Measurements from ENCODE around the gene SSR4. TPM values are rescaled to one million over a fixed set of nuclear protein-coding genes. Genes with fewer than 3 reads are reported as not detected.
A peak's percentile ranks its signal among the peaks of the same experiment; 100 is the strongest.

Gene SSR4
- polyA plus RNA-seq, 2 of the 4 experiments (the other 2 are of a cell fraction), result 212 to 352 TPM

DNA sequence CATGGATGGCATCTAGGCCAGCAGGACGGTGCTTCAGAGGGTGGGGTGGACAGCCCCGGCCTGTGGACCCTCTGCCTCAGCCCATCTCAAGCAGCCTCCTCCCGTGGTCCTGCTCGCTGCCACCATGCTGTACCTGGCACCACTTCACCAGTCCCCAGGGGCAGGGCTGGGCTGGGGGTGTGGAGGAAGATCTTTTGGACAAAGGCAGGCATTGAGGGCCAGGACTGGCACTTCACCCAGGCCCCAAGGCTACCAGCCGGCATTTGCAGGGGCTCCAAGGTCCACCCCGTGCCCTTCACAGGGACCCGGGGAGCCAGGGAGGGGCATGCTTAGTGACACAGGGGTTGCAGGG, 29.7 kb upstream of the SSR4 start:
- DNase-seq (ENCODE audit: low read depth in 1 of 2, low spot score in 1 of 2) (no peak), ATAC-seq (no peak), FAIRE-seq (no peak)
- H3K4me2 ChIP-seq, result peak overlapping the region; percentile 71; the same call in 2 of the 3 replicates
- 87% methylated on average over 3 of the region's 7 CpGs for WGBS (ENCODE audit: missing lambda C conversion rate)
- CTCF ChIA-PET, result interaction anchor here (1.1 to 4.9 kb wide), 16 partner anchors 8 to 804 kb away, joined by 3 to 46 read pairs (median 8); partner anchors contain the start of genes RENBP and SRPK3
- H3K4me1 ChIP-seq, result peaks cover 16% of the 10 kb centered on the region; the same call in 2 of the 3 replicates
- H3K9me3 ChIP-seq, result no peaks in the 10 kb centered on the region
- POLR2A ChIA-PET, result no interaction called here
- H3K4me3 ChIP-seq, result no peak overlapping the region
- TF ChIP-seq MAZ (IDR thresholded peaks at IDR 0.05; ENCODE audit: borderline replicate concordance, low read depth, low read length) (no peak), POLR2A (IDR thresholded peaks at IDR 0.05; ENCODE audit: low read length) (no peak), ZC3H11A (IDR thresholded peaks at IDR 0.05) (no peak), TFCP2L1 (CRISPR knock-in tag; IDR thresholded peaks at IDR 0.05) (no peak), EHF (CRISPR knock-in tag; IDR thresholded peaks at IDR 0.05) (no peak), EP300 (IDR thresholded peaks at IDR 0.05) (no peak), FOSB (CRISPR knock-in tag; IDR thresholded peaks at IDR 0.05) (no peak), SMC3 (IDR thresholded peaks at IDR 0.05) (no peak), FOXS1 (CRISPR knock-in tag; IDR thresholded peaks at IDR 0.05) (no peak), NPAS2 (CRISPR knock-in tag; IDR thresholded peaks at IDR 0.05; ENCODE audit: borderline replicate concordance) (no peak)
- TF ChIP-seq, protein P1, sequence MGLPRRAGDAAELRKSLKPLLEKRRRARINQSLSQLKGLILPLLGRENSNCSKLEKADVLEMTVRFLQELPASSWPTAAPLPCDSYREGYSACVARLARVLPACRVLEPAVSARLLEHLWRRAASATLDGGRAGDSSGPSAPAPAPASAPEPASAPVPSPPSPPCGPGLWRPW (IDR thresholded peaks at IDR 0.05), result no peak
- peak overlapping the region in 1 of 2 experiments; percentile 82; a peak in 4 of 6 replicates for H3K27ac ChIP-seq

DNA sequence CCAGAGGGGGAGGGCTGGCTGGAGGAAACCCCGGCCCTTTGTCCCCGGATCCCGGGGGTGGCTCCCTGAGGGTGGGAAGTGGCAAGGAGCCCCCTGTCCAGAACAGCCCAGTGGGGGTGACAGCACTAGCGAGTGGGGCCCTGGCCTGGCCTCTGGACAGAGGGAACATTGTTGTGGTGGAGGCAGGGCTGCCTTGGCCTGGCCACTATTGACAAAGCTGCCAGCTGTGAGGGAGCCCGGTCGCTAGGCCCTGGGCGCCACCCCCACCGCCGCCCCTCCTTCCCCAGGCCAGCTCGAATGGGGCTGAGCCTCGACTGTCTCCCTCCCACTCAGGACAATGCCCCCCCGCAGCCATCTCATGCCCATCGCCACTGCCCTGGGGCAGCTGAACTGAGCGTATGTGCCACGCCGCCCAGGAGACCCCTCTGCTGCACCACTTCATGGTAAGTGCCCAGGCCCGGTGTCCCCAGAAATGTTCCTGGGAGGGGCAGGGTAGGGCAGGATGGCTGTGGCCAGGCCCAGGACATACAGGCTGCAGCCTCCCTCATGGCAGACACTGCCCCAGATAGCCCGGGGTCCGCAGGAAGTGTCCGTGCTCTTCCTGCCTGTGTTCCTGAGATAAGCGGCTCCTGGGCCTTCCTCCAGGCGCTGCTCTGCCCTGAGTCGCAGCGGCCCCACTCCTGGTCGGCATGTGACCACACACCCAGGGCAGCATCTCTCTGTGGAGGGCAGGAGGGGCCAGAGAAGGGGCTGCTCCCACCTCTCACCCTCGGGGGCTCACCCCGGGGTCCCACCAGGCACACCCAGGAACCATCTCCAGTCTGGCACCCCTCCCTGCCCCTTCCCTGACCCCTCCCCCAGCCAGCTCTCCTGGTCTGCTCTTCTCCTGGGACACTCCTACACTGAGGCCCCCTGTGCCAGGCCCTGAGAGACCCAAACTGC, 29.1 kb upstream of the SSR4 start:
- ChIA-PET POLR2A (interaction anchor here (0.9 to 1.2 kb wide), 3 partner anchors 18 to 163 kb away, joined by 3 to 4 read pairs (median 3); no protein-coding TSS in a partner anchor), CTCF (interaction anchor here (1.1 to 4.3 kb wide), 12 partner anchors 7 to 198 kb away, joined by 3 to 41 read pairs (median 8); partner anchors contain the start of gene RENBP)
- Histone ChIP-seq H3K4me1 (peaks cover 16% of the 10 kb centered on the region; the same call in 2 of the 3 replicates), H3K4me3 (no peak overlapping the region), H3K27ac (peak overlapping the region in 1 of 2 experiments; percentile 82; a peak in 4 of 6 replicates), H3K9me3 (no peaks in the 10 kb centered on the region), H3K4me2 (peak overlapping the region; percentile 54)
- no peak for TF ChIP-seq POLR2A (IDR thresholded peaks at IDR 0.05; ENCODE audit: low read length)
- TF ChIP-seq ZNF302 (CRISPR knock-in tag; IDR thresholded peaks at IDR 0.05), result no peak
- no peak for TF ChIP-seq KDM1A (IDR thresholded peaks at IDR 0.05; ENCODE audit: low read depth)
- no peak for TF ChIP-seq FOXS1 (CRISPR knock-in tag; IDR thresholded peaks at IDR 0.05)
- TF ChIP-seq POLR2AphosphoS2 (conservative IDR thresholded peaks at IDR 0.05; ENCODE audit: low read length), result no peak
- TF ChIP-seq PHF8 (IDR thresholded peaks at IDR 0.05; ENCODE audit: borderline replicate concordance, low read depth), result no peak
- no peak for TF ChIP-seq JUN (IDR thresholded peaks at IDR 0.05)
- ATAC-seq, result peak in 1 of 2 experiments; percentile 12; a peak in 3 of 6 replicates
- WGBS (ENCODE audit: missing lambda C conversion rate), result 82% methylated on average over 14 of the region's 27 CpGs
- no peak for FAIRE-seq
- DNase-seq (ENCODE audit: low read depth in 1 of 2, low spot score in 1 of 2), result no peak

DNA sequence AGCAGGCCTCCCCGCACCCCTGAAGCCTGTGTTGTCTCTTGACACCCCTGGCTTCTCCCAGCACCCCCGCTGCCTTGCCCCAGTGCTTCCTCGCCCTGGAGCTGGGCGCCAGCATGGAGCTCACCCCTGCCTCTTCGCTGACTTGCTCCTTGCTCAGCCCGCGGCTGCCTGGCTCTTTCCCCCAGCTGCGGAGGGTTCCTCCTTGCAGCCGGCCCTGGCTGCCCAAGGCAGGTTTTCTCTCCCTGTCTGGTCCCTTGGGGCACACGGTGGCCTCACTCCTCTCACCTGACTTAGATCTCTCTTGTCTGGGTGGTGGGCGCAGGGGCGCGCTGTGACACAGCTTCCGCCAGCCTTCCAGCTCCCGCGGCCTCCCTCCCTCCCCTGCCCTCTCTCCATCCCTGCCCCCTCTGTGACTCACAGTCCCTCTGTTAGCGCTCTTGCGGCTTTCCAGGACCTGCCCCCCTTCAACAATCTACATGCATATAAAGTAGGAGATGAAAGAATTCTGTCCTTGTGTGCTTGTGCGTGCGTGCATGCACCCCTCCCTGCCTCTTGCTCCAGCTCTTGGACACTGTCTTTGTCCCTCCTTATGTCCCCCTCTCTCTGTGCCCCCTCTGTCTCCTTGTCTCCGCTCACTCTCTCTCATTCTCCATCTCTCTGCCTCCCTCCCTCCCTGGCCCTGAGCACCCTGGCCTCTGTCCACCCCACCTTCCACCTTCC, 28.2 kb upstream of the SSR4 start:
- no peak overlapping the region for H3K4me3 ChIP-seq
- 50% methylated on average over 17 of the region's 21 CpGs for WGBS (ENCODE audit: missing lambda C conversion rate)
- H3K4me2 ChIP-seq, result peak overlapping the region; percentile 54
- H3K9me3 ChIP-seq, result no peaks in the 10 kb centered on the region
- ATAC-seq (peak; percentile 39 to 51; a peak in 5 of 6 replicates), FAIRE-seq (no peak), DNase-seq (ENCODE audit: low read depth in 1 of 2, low spot score in 1 of 2) (peak in 1 of 2 experiments; percentile 30)
- peak overlapping the region; percentile 24 to 80; a peak in 4 of 6 replicates for H3K27ac ChIP-seq
- ChIA-PET POLR2A (interaction anchor here (0.9 to 1.2 kb wide), 4 partner anchors 17 to 162 kb away, joined by 3 to 4 read pairs (median 3); partner anchors contain the start of gene SSR4), CTCF (interaction anchor here (1.1 to 4.3 kb wide), 5 partner anchors 16 to 188 kb away, joined by 4 to 17 read pairs (median 7); no protein-coding TSS in a partner anchor)
- peaks cover 16% of the 10 kb centered on the region; the same call in 2 of the 3 replicates for H3K4me1 ChIP-seq
- no peak for TF ChIP-seq BHLHE40 (IDR thresholded peaks at IDR 0.05; ENCODE audit: low read depth, low read length)
- TF ChIP-seq REST (IDR thresholded peaks at IDR 0.05), result no peak
- TF ChIP-seq FOSL2 (IDR thresholded peaks at IDR 0.05), result no peak
- TF ChIP-seq FOSL2 (CRISPR knock-in tag; IDR thresholded peaks at IDR 0.05), result peak; percentile 21; the same call in 1 of the 2 replicates
- TF ChIP-seq CHD2 (IDR thresholded peaks at IDR 0.05; ENCODE audit: low read length, partially characterized antibody), result no peak

All from A549 (cell line).